Endometrium (tissue), 2 donors: ENCODE measurements around the gene ZNF618.

Experiments
- FAIRE-seq: peaks from 2 replicates; lab custom pipeline; 2012; peaks lifted over from hg19 to GRCh38; lab: Jason Lieb, UNC
- donor health status: control.
- donor health status: control.

ZNF618 gene

GRCh38 chr9:113934829-113935676 lies 58.9 kb downstream of the ZNF618 start:
- no peak for FAIRE-seq

GRCh38 chr9:113935677-113936380 lies 59.7 kb downstream of the ZNF618 start:
- no peak for FAIRE-seq

- no peak for FAIRE-seq
Observed at GRCh38 chr9:113940077-113940476, 64.0 kb downstream of the ZNF618 start.

- no peak for FAIRE-seq
Observed at GRCh38 chr9:113941056-113941455, 64.9 kb downstream of the ZNF618 start.

DNA sequence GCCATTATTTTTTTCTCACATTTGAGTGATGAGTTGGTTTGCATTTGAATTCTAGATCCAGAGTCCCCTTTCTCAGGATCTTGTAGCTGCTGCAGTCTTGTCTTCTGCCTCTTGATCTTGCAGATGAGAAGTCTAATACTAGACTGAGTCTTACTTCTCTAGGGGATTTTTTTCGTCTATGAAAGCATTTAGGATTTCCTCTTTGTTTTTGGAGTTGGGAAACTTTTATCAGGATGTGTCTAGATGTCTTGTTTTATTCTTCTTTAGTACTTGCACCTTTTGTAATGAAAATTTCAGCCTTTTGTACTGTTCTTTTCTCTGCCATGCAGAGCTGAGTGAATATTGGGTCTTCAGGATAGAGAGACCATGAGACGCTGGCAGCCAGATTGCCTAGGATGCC lies 65.4 kb downstream of the ZNF618 start:
- no peak for FAIRE-seq

DNA sequence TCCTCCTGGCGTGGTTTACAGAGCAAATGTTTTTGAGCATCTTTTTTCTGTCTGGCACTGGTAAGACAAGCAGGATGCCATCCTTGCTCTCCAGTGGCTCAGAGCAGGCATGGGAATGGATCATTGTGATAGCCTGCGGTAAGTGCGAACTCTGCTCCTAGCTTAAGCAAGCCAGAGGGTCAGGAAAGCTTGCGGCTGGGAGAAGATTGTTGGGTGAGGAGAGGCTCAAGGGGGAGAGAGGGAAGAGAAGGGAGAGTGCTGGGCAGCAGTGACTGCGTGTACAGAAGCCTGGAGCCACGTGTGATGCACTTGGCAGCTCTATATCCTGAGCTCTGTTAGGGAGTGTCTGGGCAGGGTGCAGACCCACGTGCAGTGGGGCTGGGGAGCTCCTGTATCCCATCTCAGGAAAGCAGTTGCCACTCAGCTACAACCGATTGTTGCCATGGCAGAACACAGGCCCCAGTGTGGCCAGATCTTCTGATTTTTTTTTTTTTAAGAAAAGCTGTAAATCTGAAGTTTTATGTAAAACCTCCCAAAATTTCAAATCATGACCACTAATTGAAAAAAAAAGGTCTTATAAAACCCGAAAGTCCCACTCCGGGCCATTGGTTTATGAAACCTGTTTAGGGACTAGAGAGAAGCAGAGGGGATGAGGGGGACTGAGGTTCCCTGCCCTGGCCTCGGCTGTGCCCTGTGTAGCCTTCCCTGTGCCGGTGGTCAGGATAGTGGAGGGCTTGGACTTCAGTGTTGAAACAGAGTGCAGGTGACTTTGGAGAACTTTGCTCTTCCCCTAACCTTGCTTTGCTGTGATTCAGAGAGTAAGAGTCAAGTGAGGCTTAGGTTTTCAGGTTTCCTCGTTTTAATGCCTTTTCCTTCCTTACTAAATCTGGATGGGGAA lies 67.3 kb downstream of the ZNF618 start:
- FAIRE-seq, result no peak

GRCh38 chr9:113945784-113946183 lies 69.7 kb downstream of the ZNF618 start:
- no peak for FAIRE-seq

- FAIRE-seq, result no peak
Observed at GRCh38 chr9:113946496-113947115, 70.5 kb downstream of the ZNF618 start.

- no peak for FAIRE-seq
Observed at GRCh38 chr9:113947941-113948340, 71.8 kb downstream of the ZNF618 start.

GRCh38 chr9:113948891-113949570 lies 72.9 kb downstream of the ZNF618 start:
- no peak for FAIRE-seq

DNA sequence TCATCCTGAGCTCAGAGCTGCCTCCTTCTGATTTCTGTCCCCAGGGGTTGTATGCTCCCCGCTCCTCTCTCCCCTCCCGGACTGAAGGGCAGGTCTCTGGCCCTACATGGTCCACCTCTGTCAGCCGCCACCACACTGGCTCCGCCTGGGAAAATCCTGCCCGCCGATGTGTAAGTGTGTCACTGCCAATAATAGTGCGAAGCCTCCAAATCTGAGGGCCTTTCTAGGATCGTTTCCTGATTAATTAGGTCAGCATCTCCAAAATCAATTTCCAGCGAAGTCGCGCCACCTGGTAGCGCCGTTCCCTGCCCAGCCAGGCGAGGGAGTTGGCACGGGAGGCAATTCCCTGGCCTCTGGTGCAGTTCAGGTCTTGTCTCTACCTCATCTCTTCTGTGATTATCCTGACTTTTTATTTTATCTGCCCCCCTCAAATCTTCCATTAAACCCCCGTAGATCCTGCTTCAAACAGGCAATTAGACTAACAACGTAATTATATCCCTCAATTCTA lies 73.5 kb downstream of the ZNF618 start:
- FAIRE-seq, result no peak

DNA sequence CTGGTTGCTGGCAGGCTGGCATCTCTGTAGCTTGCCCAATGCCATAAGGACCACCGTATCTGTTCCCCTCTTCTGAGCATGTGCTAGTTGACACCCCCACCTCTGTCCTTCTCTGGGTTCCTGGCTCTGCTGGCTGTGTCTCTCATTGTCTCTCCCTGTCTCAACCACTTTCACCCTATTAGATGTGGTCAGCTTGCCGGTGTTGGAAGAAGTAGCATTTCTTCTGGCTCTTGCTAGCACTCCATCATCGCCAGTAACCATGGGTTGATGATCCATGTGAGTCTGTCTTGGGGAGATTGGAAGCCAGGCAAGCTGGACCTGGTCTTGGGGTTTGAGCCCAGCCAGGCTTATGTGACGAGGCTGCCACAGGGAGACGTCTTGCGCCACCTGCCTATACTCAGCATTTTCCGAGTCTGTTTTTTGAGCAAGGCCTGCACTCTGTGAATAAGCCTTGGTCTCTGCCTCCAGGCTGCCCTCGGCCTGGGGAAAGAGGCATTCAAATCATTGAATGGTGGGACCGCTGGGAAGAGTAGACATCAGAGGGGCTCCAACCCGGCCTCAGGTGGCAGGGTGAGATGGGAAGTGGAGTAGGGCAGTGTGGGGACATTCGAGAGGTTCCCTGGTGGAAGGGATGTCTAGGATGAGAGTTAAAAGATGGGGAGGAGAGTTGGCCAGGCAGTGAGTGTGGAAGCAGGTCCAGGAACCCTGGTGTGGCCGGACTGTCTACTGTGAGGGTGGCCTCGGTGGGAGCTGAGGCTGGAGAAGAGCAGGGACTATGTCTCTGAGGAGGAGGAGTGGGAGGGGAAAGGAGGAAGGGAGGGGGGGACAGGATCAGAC lies 74.3 kb downstream of the ZNF618 start:
- no peak for FAIRE-seq

DNA sequence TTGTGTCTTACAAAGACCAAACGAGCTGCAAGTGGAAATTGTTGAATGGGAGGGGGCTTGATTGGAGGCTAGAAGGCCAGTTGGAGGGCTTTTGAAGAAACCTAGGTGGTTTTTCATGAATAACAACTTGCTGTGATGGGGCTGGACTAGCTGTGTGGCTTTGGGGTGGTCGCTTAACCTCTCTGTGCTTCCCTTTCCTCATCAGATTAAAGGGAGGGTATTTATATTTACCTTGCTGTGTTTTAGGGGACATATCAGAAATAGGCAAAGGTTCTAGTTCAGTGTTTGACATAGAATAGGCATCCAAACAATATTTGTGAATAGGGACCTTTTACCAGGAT lies 74.9 kb downstream of the ZNF618 start:
- FAIRE-seq, result no peak

- FAIRE-seq, result no peak
Observed at GRCh38 chr9:113952676-113953075, 76.6 kb downstream of the ZNF618 start.

GRCh38 chr9:113953531-113953930 lies 77.4 kb downstream of the ZNF618 start:
- FAIRE-seq, result no peak

DNA sequence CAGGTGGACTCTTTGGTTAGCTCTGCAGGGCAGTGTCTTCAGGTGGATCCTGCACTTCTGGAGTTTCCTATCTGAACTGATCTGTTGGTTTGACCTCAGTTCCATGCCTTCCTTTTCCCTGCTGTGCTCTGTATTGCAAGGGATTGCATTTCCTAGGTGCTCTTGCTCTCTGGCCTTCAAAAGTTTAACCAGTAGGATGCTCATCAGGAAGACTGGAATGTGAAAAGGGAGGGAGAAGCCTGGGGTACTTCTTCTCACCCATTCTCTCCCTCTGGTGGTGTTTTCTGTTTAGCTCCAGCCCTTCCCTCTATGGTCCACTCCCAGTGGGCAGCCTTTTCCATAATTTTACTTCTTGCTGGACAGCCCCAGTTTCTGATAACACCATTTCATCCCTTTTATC lies 78.5 kb downstream of the ZNF618 start:
- no peak for FAIRE-seq

- peak; percentile 86 for FAIRE-seq
Observed at GRCh38 chr9:113955076-113955752, 79.1 kb downstream of the ZNF618 start.

DNA sequence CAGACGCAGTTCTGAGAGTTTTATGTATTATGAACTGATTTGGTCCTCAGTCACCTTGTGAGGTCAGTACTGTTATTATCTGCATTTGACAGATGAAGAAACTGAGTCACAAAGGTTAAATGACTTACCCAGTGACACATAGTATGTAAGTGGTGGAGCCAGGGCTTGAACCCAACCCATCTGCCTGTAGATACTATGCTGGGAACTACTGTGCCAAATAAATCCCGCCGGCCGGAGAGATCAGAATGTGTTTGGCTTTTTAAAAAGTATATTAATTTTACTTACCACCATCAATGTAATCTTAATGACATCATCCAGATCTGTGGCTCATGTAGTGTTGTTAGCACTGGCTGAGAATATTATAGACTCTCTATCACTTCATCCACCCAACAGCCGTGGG lies 80.8 kb downstream of the ZNF618 start:
- no peak for FAIRE-seq

GRCh38 chr9:113957351-113957750 lies 81.2 kb downstream of the ZNF618 start:
- FAIRE-seq, result no peak

DNA sequence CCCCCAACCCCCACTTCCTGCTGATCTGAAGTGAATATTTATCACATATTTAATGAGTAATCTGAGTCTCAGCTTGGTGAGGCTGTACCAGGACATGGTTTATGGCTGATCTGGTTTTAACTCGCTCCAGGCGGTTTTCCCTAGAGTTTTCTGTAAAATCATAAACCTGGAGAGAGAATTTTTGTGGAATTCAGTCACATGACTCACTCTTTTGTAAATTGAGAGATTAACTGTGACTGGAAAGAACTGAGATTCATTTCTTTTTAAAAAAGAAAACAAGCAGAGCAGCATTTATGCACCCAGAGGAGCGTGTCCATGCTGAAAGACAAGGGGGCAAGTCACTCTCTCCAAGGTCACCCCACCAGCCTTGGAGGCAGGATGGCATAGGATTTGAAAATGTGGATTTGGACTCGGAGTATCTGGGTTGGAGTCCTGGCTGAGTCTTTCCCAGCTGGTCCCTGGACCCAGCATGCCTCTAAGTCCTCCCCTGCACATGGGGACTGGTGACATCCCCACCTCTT lies 81.8 kb downstream of the ZNF618 start:
- FAIRE-seq, result peak; percentile 81
